ENCODE results near the gene TBC1D24.
"Not testable (repeated sequence)": the region's sequence is repeated elsewhere in the genome, so short reads cannot be mapped to it uniquely, and the experiment has no call there.

Gene TBC1D24

DNA sequence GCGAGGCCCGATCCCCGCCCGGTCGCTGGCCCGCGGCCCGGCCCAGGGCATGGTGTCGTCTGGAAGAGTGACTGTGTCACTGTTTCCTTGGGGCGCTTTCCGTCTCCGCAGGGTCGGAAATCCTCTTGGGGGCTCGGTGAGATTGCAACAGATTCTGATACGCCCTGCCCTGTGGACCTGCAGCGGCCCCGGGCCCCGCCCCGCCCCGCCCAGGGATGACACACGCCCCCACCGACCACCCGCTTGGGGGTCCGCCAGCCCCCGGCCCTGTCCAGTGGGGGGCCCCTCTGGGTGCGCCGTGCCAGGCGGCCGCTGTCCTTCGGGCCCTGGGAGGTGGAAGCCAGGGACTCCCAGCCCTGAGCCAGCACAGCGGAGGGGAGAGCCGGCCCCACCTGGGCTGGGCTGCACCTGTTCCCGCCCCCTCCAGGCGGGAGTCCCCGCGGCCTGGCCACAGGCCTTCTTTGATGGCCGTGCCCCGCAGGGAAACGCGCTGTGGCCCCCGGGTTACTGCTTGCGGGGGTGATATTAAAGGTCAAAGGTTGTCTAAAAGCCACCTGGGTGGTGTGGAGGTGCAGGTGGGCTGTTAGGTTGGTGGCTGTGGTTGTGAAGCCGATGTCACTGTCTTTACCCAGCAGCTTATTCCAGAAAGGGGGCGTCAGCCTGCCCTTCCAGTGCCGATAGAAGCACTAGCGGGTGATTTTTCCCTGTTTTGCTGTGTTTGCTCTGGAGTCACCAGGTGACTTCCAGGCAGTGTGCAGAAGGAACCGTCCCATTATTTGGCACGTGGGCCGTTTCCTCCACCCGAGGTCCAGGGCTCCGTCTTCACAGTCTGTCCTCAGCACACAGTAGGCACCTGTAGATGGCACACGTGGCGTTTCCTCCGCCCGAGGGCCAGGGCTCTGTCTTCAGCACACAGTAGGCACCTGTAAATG, 752 bp downstream of the TBC1D24 start:
- Histone ChIP-seq H3K36me3 (ENCODE audit: control insufficient read depth in 2 of 2, insufficient read depth in 2 of 2, low read length in 2 of 2) (no peaks in the 10 kb centered on the region), H3K27me3 (ENCODE audit: control insufficient read depth in 1 of 2, insufficient read depth in 2 of 2, low read length in 2 of 2) (peaks cover 12 to 24% of the 10 kb centered on the region in 2 donors), H3K4me1 (ENCODE audit: control insufficient read depth, insufficient read depth, low read length) (peaks cover 42% of the 10 kb centered on the region), H3K27ac (ENCODE audit: low read length) (no peak overlapping the region), H3K4me3 (ENCODE audit: low read length in 2 of 2) (peak overlapping the region; percentile 51 to 76), H3K9ac (ENCODE audit: low read length in 2 of 2) (peak overlapping the region; percentile 29 to 55), H3K9me3 (ENCODE audit: control insufficient read depth in 2 of 2, low read length in 2 of 2) (no peaks in the 10 kb centered on the region)

DNA sequence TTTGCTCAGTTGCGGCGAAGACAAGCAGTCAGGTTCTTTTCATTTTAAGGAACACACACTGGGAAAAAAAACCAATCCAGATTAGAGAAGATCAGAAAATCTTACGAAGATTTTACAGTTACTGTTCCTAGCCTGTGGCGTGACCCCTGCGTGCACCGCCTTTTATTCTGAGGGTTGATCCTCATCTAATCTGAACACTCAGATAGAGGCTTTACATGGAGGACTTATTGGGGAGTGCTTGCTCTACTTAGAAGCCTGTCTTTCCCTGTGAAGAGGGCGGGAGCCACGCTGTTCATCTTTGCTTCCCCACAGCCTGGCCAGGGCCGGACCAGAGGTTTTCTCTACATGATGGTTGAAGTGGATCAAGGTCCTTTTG, 1.4 kb downstream of the TBC1D24 start:
- H3K27ac ChIP-seq (ENCODE audit: low read length), result no peak overlapping the region
- no peaks in the 10 kb centered on the region for H3K9me3 ChIP-seq (ENCODE audit: control insufficient read depth in 2 of 2, low read length in 2 of 2)
- peaks cover 11 to 19% of the 10 kb centered on the region in 2 donors for H3K27me3 ChIP-seq (ENCODE audit: control insufficient read depth in 1 of 2, insufficient read depth in 2 of 2, low read length in 2 of 2)
- H3K36me3 ChIP-seq (ENCODE audit: control insufficient read depth in 2 of 2, insufficient read depth in 2 of 2, low read length in 2 of 2), result no peaks in the 10 kb centered on the region
- H3K4me1 ChIP-seq (ENCODE audit: control insufficient read depth, insufficient read depth, low read length), result peaks cover 36% of the 10 kb centered on the region
- H3K9ac ChIP-seq (ENCODE audit: low read length in 2 of 2), result peak overlapping the region in 1 of 2 donors; percentile 55
- H3K4me3 ChIP-seq (ENCODE audit: low read length in 2 of 2), result peak overlapping the region in 1 of 2 donors; percentile 76

DNA sequence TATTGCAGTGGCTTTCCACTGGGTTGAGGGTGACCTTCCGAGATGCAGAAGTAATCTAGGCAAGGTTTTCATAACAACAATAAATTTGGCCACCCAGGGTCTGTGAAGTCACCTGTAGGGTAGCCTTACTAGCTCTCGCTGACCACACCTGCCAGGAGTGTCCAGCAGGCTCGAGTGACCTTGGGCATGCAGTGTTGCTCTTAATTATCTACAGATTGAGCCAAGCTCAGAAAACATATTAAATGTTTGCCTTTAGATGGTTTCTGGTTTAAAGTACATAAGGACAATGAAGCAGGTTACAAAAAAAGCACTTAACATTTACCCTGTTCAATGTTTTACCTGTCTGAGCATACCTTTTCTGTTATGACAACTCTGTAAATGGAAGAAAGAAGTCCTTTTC, 1.8 kb downstream of the TBC1D24 start:
- Histone ChIP-seq H3K4me1 (ENCODE audit: control insufficient read depth, insufficient read depth, low read length) (peaks cover 31% of the 10 kb centered on the region), H3K4me3 (ENCODE audit: low read length in 2 of 2) (no peak overlapping the region), H3K9ac (ENCODE audit: low read length in 2 of 2) (no peak overlapping the region), H3K36me3 (ENCODE audit: control insufficient read depth in 2 of 2, insufficient read depth in 2 of 2, low read length in 2 of 2) (no peaks in the 10 kb centered on the region), H3K9me3 (ENCODE audit: control insufficient read depth in 2 of 2, low read length in 2 of 2) (no peaks in the 10 kb centered on the region), H3K27me3 (ENCODE audit: control insufficient read depth in 1 of 2, insufficient read depth in 2 of 2, low read length in 2 of 2) (peaks cover 11 to 15% of the 10 kb centered on the region in 2 donors), H3K27ac (ENCODE audit: low read length) (no peak overlapping the region)

DNA sequence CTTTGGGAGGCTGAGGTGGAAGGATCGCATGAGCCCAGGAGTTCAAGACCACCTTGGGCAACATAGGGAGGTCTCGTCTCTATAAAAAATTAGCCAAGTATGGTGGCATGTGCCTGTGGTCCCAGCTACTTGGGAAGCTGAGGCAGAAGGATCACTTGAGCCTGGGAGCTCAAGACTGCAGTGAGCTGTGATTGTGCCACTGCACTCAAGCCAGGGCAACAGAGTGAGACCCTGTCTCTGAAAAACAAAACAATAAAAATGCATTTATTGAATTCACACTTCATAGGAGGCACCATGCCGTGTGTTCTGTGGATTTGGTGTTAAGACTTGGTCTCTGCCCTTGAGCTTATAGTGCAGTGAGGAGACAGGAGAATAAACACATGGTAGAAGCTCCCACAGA, 2.4 kb downstream of the TBC1D24 start:
- Histone ChIP-seq H3K27ac (ENCODE audit: low read length) (no peak overlapping the region), H3K27me3 (ENCODE audit: control insufficient read depth in 1 of 2, insufficient read depth in 2 of 2, low read length in 2 of 2) (peaks cover 6 to 9% of the 10 kb centered on the region in 2 donors), H3K36me3 (ENCODE audit: control insufficient read depth in 2 of 2, insufficient read depth in 2 of 2, low read length in 2 of 2) (no peaks in the 10 kb centered on the region), H3K4me3 (ENCODE audit: low read length in 2 of 2) (no peak overlapping the region), H3K9me3 (ENCODE audit: control insufficient read depth in 2 of 2, low read length in 2 of 2) (no peaks in the 10 kb centered on the region), H3K9ac (ENCODE audit: low read length in 2 of 2) (no peak overlapping the region), H3K4me1 (ENCODE audit: control insufficient read depth, insufficient read depth, low read length) (peaks cover 28% of the 10 kb centered on the region)

DNA sequence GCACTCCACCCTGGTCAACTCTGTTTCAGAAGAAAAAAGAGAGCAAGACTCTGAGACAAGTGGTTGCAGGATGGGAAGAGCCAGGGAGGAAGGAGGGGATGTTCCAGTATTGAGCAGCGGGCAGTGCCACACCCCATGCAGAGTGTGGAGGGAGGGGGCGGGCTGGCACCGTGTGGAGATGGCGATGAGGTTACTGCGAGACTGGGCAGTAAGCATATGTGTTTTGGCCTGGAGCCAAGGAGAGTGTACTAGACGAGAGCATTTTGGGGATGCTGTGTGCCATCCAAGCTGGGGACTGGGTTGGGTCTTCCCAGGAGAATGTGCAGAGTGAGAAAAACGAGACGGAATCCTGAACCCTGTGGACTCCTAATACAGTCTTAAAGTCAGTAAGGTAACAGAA, 3.4 kb downstream of the TBC1D24 start:
- H3K4me1 ChIP-seq (ENCODE audit: control insufficient read depth, insufficient read depth, low read length), result peaks cover 34% of the 10 kb centered on the region
- no peaks in the 10 kb centered on the region for H3K9me3 ChIP-seq (ENCODE audit: control insufficient read depth in 2 of 2, low read length in 2 of 2)
- H3K27me3 ChIP-seq (ENCODE audit: control insufficient read depth in 1 of 2, insufficient read depth in 2 of 2, low read length in 2 of 2), result no peaks in the 10 kb centered on the region
- no peak overlapping the region for H3K9ac ChIP-seq (ENCODE audit: low read length in 2 of 2)
- no peak overlapping the region for H3K27ac ChIP-seq (ENCODE audit: low read length)
- H3K4me3 ChIP-seq (ENCODE audit: low read length in 2 of 2), result no peak overlapping the region
- no peaks in the 10 kb centered on the region for H3K36me3 ChIP-seq (ENCODE audit: control insufficient read depth in 2 of 2, insufficient read depth in 2 of 2, low read length in 2 of 2)

DNA sequence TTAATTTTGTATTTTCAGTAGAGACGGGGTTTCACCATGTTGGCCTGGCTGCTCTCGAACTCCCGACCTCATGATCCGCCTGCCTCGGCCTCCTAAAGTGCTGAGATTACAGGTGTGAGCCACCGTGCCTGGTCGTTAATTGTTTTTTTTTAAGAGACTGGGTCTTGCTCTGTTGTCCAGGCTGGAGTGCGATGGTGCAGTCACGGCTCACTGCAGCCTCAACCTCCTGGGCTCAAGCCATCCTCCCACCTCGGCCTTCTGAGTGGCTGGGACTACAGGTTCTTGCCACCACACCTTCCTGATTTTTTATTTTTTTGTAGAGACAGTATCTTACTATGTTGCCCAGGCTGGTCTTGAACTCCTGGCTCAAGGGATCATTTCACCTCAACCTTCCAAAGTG, 5.1 kb downstream of the TBC1D24 start:
- H3K9ac ChIP-seq (ENCODE audit: low read length in 2 of 2); H3K27me3 ChIP-seq (ENCODE audit: control insufficient read depth in 1 of 2, insufficient read depth in 2 of 2, low read length in 2 of 2); H3K9me3 ChIP-seq (ENCODE audit: control insufficient read depth in 2 of 2, low read length in 2 of 2); H3K4me3 ChIP-seq (ENCODE audit: low read length in 2 of 2); H3K27ac ChIP-seq (ENCODE audit: low read length); H3K36me3 ChIP-seq (ENCODE audit: control insufficient read depth in 2 of 2, insufficient read depth in 2 of 2, low read length in 2 of 2): not testable (repeated sequence)
- H3K4me1 ChIP-seq (ENCODE audit: control insufficient read depth, insufficient read depth, low read length), result peaks cover 37% of the 10 kb centered on the region

DNA sequence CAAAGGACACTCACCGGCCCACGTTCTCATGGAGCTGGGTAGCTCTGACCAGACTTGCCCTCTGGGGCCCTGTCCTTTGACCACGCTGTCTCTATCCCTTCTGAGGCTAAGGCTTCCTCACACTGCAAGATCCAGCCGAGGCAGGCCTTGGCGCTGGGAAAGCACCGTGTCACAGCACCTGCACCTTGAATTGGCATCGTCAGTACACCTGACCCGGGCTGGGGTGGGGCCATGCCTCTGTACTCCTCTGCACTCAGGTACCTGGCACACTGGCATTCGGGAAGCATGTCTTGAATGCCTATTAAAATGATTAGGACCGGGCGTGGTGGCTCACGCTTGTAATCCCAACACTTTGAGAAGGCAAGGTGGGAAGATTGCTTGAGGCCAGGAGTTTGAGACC, 6.0 kb downstream of the TBC1D24 start:
- Histone ChIP-seq H3K27me3 (ENCODE audit: control insufficient read depth in 1 of 2, insufficient read depth in 2 of 2, low read length in 2 of 2) (no peaks in the 10 kb centered on the region), H3K9me3 (ENCODE audit: control insufficient read depth in 2 of 2, low read length in 2 of 2) (no peaks in the 10 kb centered on the region), H3K4me3 (ENCODE audit: low read length in 2 of 2) (no peak overlapping the region), H3K36me3 (ENCODE audit: control insufficient read depth in 2 of 2, insufficient read depth in 2 of 2, low read length in 2 of 2) (no peaks in the 10 kb centered on the region), H3K27ac (ENCODE audit: low read length) (no peak overlapping the region), H3K9ac (ENCODE audit: low read length in 2 of 2) (no peak overlapping the region), H3K4me1 (ENCODE audit: control insufficient read depth, insufficient read depth, low read length) (peaks cover 34% of the 10 kb centered on the region)

DNA sequence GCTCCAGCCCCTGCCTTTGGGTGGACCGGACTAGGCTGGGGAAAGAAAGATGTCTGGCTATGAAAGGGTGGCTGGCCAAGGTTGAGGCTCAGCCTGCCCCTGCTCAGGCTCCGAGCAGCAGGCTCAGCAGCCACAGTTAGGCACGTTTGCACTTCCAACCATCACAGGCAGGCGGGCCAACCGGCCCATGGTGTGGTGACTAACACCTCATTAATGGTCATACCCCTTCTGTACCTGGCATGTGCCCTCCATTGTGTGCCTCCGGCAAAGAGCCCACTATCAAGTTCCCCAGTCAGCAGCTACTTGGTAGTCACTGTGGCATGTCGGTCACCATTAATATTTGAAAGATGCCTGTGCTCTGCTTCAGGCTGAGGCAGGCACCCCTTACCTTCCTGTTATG, 6.7 kb downstream of the TBC1D24 start:
- Histone ChIP-seq H3K27me3 (ENCODE audit: control insufficient read depth in 1 of 2, insufficient read depth in 2 of 2, low read length in 2 of 2) (no peaks in the 10 kb centered on the region), H3K9me3 (ENCODE audit: control insufficient read depth in 2 of 2, low read length in 2 of 2) (no peaks in the 10 kb centered on the region), H3K4me3 (ENCODE audit: low read length in 2 of 2) (no peak overlapping the region), H3K4me1 (ENCODE audit: control insufficient read depth, insufficient read depth, low read length) (peaks cover 34% of the 10 kb centered on the region), H3K36me3 (ENCODE audit: control insufficient read depth in 2 of 2, insufficient read depth in 2 of 2, low read length in 2 of 2) (no peaks in the 10 kb centered on the region), H3K27ac (ENCODE audit: low read length) (no peak overlapping the region), H3K9ac (ENCODE audit: low read length in 2 of 2) (peak overlapping the region in 1 of 2 donors; percentile 74)

DNA sequence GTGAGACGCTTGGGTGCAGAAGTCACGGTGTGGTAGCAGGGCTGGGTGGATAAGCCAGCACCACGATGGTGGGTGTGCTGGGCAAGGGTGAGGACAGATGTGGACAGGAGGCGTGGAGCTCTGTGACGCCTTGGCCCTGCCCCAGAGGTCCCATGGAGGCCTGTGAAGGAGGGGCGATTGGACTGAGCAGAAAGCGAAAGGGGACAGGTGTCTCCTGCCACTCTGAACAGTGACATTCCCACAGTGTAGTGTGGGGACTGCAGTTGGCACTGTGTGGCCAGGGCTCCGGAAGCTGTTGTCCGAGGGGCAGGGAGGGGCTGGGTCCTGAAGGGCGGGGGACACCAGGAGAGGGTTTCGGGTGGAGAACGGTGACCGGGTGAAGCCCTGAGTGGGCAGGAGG, 7.3 kb downstream of the TBC1D24 start:
- no peaks in the 10 kb centered on the region for H3K27me3 ChIP-seq (ENCODE audit: control insufficient read depth in 1 of 2, insufficient read depth in 2 of 2, low read length in 2 of 2)
- H3K4me3 ChIP-seq (ENCODE audit: low read length in 2 of 2), result peak overlapping the region; percentile 25 to 71
- H3K9ac ChIP-seq (ENCODE audit: low read length in 2 of 2), result peak overlapping the region; percentile 74 to 80
- no peaks in the 10 kb centered on the region for H3K36me3 ChIP-seq (ENCODE audit: control insufficient read depth in 2 of 2, insufficient read depth in 2 of 2, low read length in 2 of 2)
- H3K9me3 ChIP-seq (ENCODE audit: control insufficient read depth in 2 of 2, low read length in 2 of 2), result no peaks in the 10 kb centered on the region
- peaks cover 39% of the 10 kb centered on the region for H3K4me1 ChIP-seq (ENCODE audit: control insufficient read depth, insufficient read depth, low read length)
- peak overlapping the region; percentile 88 for H3K27ac ChIP-seq (ENCODE audit: low read length)

DNA sequence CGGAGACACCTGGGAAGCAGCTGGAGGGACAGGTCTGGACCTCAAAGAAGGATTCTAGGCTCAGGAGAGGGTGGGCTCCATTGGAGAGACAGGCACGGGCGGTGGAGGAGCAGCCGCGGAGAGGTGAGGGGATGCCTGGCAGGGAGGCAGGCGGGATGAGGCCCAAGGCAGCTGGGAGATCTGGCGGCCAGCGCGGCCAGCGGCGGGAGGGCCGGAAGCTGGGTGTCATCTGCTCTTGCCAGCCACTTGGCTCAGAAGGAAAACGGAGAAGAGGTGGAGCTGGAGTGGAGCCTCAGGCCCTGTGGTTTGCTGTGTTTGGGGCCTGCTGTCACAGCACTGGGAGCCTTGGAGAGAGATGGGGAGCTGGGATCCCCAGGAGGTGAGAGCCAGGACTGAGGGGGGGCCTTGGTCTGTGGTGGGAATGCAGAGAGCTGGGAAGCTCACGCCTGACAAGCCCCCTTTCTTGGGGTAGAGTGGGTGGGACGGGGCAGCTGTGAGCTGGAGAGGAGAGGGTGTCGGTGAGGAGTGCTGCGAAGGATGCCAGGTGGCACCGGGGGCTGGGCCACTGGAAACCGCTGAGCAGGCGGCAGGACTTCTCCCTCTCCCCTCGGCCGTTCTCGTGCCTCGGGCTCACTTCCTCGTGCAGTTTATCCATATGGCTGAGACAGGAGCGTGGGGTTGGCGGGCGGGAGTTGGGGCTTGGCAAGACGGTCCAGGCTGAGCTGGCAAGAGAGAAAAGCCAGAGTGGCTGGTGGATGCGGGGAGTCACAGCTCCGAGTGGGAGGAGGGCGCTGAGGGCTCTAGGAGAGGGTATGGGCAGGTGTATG, 8.0 kb downstream of the TBC1D24 start:
- Histone ChIP-seq H3K9me3 (ENCODE audit: control insufficient read depth in 2 of 2, low read length in 2 of 2) (no peaks in the 10 kb centered on the region), H3K4me3 (ENCODE audit: low read length in 2 of 2) (peak overlapping the region; percentile 62 to 71), H3K27ac (ENCODE audit: low read length) (peak overlapping the region; percentile 88), H3K36me3 (ENCODE audit: control insufficient read depth in 2 of 2, insufficient read depth in 2 of 2, low read length in 2 of 2) (no peaks in the 10 kb centered on the region), H3K9ac (ENCODE audit: low read length in 2 of 2) (peak overlapping the region; percentile 74 to 80), H3K27me3 (ENCODE audit: control insufficient read depth in 1 of 2, insufficient read depth in 2 of 2, low read length in 2 of 2) (no peaks in the 10 kb centered on the region), H3K4me1 (ENCODE audit: control insufficient read depth, insufficient read depth, low read length) (peaks cover 43% of the 10 kb centered on the region)
